DND-41 (cell line): ENCODE results near the gene CRYBB3.
"Not testable (repeated sequence)": the region's sequence is repeated elsewhere in the genome, so short reads cannot be mapped to it uniquely, and the experiment has no call there.

Source experiments
- ATAC-seq: fragments of 200-7000 bp; cut with Tn5 transposase; 3 replicates; pipeline ENCODE4 v1.9.1; 2021; ENCODE audit warnings: low read depth; ENCODE audit not compliant: insufficient read depth
- DNase-seq: peaks from one replicate; pipeline ENCODE4 v3.0.0-alpha.2; 2020
- H2AFZ ChIP-seq: 2 replicates; pipeline ENCODE4 v1.6.0; 2012; ENCODE audit warnings: low read depth, low read length
- H3K27ac ChIP-seq: 2 replicates; pipeline ENCODE4 v1.5.1; 2012; ENCODE audit warnings: low read length, inconsistent platforms
- H3K27me3 ChIP-seq: fragments of 200-600 bp; sonication (generic); 2 replicates; pipeline ENCODE4 v1.6.0; 2012; ENCODE audit warnings: low read length, mild to moderate bottlenecking, inconsistent platforms; ENCODE audit not compliant: insufficient read depth, poor library complexity
- H3K36me3 ChIP-seq: 2 replicates; pipeline ENCODE4 v1.5.1; 2012; ENCODE audit warnings: low read length, inconsistent platforms; ENCODE audit not compliant: insufficient read depth
- H3K4me1 ChIP-seq: 2 replicates; pipeline ENCODE4 v1.5.1; 2012; ENCODE audit warnings: mild to moderate bottlenecking, low read length; ENCODE audit not compliant: insufficient read depth
- H3K4me2 ChIP-seq: 2 replicates; pipeline ENCODE4 v1.6.0; 2012; ENCODE audit warnings: mild to moderate bottlenecking, moderate library complexity, low read length, inconsistent platforms; ENCODE audit not compliant: insufficient read depth
- H3K4me3 ChIP-seq, 2 experiments: fragments of 200-600 bp in 1 of 2; shearing (Covaris generic) in 1 of 2; 2 replicates each; pipeline ENCODE4 v1.5.1; 2012 to 2016; ENCODE audit warnings: inconsistent platforms in 2 of 2, low read length in 2 of 2, mild to moderate bottlenecking in 2 of 2, low read depth in 1 of 2, moderate library complexity in 1 of 2
- H3K79me2 ChIP-seq: 2 replicates; pipeline ENCODE4 v1.6.0; 2012; ENCODE audit warnings: low read length, inconsistent platforms; ENCODE audit not compliant: insufficient read depth
- H3K9ac ChIP-seq: 2 replicates; pipeline ENCODE4 v1.6.0; 2012; ENCODE audit warnings: low read depth, mild to moderate bottlenecking, inconsistent platforms, low read length, moderate library complexity
- H3K9me3 ChIP-seq: 2 replicates; pipeline ENCODE4 v1.5.1; 2012; ENCODE audit warnings: low read length, moderate library complexity, mild to moderate bottlenecking, inconsistent platforms; ENCODE audit not compliant: insufficient read depth, severe bottlenecking
- H4K20me1 ChIP-seq: 2 replicates; pipeline ENCODE4 v1.6.0; 2012; ENCODE audit warnings: low read length; ENCODE audit not compliant: insufficient read depth
- EZH2 ChIP-seq: IDR thresholded peaks from 3 replicates; pipeline ENCODE4 v1.6.1; 2012; ENCODE audit warnings: borderline replicate concordance, low read depth, mild to moderate bottlenecking, moderate library complexity, low read length, inconsistent platforms; ENCODE audit not compliant: severe bottlenecking
- TF ChIP-seq, protein P1 (sequence below): IDR thresholded peaks from 2 replicates; pipeline ENCODE4 v1.5.1; 2012; ENCODE audit warnings: borderline replicate concordance, low read length, moderate library complexity, mild to moderate bottlenecking; ENCODE audit not compliant: poor library complexity, severe bottlenecking; ENCODE audit errors: extremely low read depth

CRYBB3 gene

DNA sequence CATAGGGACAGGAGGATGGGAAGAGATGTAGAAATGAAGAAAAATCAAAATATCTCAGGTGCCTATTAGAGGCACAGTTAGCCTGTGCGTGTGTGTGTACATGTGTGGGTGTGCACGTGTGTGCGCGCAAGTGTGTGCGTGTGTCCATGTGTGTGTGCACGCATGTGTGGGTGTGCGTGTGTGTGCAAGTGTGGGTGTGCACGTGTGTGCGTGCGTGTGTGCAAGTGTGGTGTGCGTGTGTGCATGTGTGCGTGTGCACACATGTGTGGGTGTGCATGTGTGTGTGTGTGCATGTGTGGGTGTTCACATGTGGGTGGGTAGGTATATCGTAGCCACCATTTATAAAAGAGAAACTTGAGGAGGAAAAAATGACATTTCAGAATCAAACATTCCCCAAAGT lies 29.2 kb downstream of the CRYBB3 start:
- ATAC-seq = no peak
- Histone ChIP-seq H2AFZ (no peak overlapping the region), H3K4me2 (no peak overlapping the region), H3K9me3 (no peaks in the 10 kb centered on the region), H3K27ac (no peak overlapping the region), H3K4me3 (no peak overlapping the region), H3K4me1 (no peaks in the 10 kb centered on the region), H3K36me3 (no peaks in the 10 kb centered on the region), H4K20me1 (no peaks in the 10 kb centered on the region), H3K79me2 (no peaks in the 10 kb centered on the region), H3K9ac (no peak overlapping the region), H3K27me3 (peaks cover 11% of the 10 kb centered on the region)
- TF ChIP-seq, protein P1, sequence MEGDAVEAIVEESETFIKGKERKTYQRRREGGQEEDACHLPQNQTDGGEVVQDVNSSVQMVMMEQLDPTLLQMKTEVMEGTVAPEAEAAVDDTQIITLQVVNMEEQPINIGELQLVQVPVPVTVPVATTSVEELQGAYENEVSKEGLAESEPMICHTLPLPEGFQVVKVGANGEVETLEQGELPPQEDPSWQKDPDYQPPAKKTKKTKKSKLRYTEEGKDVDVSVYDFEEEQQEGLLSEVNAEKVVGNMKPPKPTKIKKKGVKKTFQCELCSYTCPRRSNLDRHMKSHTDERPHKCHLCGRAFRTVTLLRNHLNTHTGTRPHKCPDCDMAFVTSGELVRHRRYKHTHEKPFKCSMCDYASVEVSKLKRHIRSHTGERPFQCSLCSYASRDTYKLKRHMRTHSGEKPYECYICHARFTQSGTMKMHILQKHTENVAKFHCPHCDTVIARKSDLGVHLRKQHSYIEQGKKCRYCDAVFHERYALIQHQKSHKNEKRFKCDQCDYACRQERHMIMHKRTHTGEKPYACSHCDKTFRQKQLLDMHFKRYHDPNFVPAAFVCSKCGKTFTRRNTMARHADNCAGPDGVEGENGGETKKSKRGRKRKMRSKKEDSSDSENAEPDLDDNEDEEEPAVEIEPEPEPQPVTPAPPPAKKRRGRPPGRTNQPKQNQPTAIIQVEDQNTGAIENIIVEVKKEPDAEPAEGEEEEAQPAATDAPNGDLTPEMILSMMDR = no peak
- no peak for TF ChIP-seq EZH2
- no peak for DNase-seq

DNA sequence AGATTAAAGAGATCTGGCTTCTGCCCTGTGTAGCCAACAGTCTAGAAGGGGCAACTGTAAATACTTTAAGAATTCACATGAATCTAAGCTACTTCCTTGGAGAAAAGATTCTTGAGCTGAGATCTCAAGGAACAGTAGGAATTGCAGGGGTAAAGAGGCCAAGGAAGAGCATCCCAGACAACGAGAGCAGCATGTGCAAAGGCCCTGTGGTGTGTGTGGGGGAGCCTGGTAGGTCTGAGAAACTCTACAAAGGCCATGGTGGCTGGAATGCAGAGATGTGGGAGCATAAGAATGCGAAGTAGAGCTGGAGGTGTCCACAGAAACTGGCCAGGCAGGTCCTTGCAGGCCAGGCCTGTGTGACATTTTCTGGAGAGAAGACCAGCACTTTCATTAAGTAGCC lies 31.1 kb downstream of the CRYBB3 start:
- H3K4me2 ChIP-seq, H3K4me3 ChIP-seq, H3K27ac ChIP-seq, H2AFZ ChIP-seq, H3K27me3 ChIP-seq, H3K9ac ChIP-seq, H3K4me1 ChIP-seq, DNase-seq, H3K79me2 ChIP-seq, ATAC-seq, H4K20me1 ChIP-seq, H3K36me3 ChIP-seq, H3K9me3 ChIP-seq: not testable (repeated sequence)

DNA sequence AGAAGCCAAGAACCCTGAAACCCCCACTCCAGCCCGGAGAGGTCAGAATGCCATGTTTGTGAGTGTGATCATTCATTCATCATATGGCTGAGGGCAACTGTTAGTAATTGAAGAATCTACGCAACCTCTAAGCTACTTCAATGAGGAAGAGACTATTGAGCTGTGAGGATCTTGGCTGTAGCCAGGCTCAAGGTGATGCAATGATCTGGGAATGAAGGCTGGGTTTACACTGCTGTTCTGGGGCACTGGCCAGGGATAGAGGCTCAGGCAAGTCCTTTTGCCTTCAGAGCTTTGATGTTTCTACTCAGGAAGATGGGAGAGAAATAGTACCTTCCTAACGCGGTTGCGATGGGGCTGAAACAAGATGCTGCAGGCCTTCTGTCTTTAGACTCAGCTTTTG lies 32.6 kb downstream of the CRYBB3 start:
- peaks cover 5% of the 10 kb centered on the region for H3K27me3 ChIP-seq
- H3K4me3 ChIP-seq = no peak overlapping the region
- H3K9ac ChIP-seq = no peak overlapping the region
- TF ChIP-seq, protein P1 = no peak
- no peak for TF ChIP-seq EZH2
- no peak for DNase-seq
- no peaks in the 10 kb centered on the region for H3K4me1 ChIP-seq
- no peak overlapping the region for H2AFZ ChIP-seq
- H3K4me2 ChIP-seq = no peak overlapping the region
- no peak for ATAC-seq
- H3K27ac ChIP-seq = no peak overlapping the region
- H3K79me2 ChIP-seq = no peaks in the 10 kb centered on the region
- H4K20me1 ChIP-seq = no peaks in the 10 kb centered on the region
- H3K9me3 ChIP-seq = no peaks in the 10 kb centered on the region
- H3K36me3 ChIP-seq = no peaks in the 10 kb centered on the region

DNA sequence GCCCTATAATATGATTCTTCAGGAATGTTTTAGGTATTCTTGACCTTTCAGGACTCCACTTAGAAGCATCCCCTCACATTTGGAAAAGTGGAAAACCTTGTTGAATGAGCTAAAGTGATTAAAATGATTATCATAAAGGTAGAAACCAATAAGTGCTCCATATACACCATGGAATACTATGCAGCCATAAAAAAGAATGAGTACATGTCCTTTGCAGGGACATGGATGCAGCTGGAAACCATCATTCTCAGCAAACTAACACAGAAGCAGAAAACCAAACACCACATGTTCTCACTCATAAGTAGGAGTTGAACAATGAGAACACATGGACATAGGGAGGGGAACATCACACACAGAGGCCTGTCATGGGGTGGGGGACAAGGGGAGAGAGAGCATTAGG lies 34.0 kb downstream of the CRYBB3 start:
- not testable (repeated sequence) for H3K79me2 ChIP-seq, H3K9me3 ChIP-seq, DNase-seq, H3K27me3 ChIP-seq, H3K4me1 ChIP-seq, H3K36me3 ChIP-seq, H3K9ac ChIP-seq, ATAC-seq, H3K27ac ChIP-seq, H3K4me3 ChIP-seq, H2AFZ ChIP-seq, H3K4me2 ChIP-seq, H4K20me1 ChIP-seq
